HG03108 (cell line): ENCODE data around the gene LMAN2.
"Not testable (repeated sequence)": the region's sequence is repeated elsewhere in the genome, so short reads cannot be mapped to it uniquely, and the experiment has no call there.

Experiments
- ATAC-seq: cut with Tn5 transposase; IDR thresholded peaks from one replicate; pipeline ENCODE4 v1.9.1; 2021; ENCODE audit warnings: moderate library complexity; ENCODE audit not compliant: unreplicated experiment

The LMAN2 gene

GRCh38 chr5:177365845-177366527, 14.5 kb upstream of the LMAN2 start:
- ATAC-seq = no peak

DNA sequence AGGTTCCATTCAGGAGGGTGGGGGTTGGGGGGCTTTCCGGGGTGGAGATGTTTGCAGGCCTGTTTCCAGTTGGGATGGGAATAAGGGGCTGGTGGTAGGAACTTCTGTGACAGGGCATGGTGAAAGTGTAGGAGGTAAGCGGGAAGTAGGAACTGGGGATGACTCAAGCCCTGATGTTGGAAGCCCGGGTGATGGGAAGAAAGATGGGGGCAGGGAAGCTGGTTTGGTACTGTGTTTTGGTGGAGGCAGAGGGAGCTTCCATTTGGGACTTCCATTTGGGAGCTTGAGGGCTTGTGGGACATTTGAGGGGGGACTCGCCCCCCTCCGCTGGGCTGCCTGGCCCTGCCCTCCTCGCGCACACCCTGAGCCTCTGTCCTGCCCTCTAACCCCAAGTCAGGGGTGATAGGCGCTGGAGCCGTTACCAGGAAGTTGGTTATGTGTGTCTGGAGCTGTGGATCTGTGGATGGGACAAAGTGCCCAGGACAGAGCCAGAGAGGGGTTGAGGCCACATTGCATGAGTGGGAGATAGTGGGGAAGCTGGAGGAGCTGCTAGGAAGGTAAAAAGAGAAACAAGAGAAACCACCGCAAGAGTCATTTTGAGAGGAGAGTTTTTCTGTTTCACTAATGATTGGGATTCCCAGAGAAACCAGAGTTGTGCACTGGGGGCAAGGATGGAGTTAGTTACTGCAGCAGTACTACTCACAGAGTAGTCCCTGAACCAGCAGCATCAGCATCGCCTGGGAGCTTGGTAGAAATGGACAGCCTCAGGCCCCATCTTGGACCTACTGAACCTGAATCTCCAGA, 12.9 kb upstream of the LMAN2 start:
- peak; percentile 31 for ATAC-seq

- no peak for ATAC-seq
Observed at GRCh38 chr5:177363565-177363964, 12.1 kb upstream of the LMAN2 start.

DNA sequence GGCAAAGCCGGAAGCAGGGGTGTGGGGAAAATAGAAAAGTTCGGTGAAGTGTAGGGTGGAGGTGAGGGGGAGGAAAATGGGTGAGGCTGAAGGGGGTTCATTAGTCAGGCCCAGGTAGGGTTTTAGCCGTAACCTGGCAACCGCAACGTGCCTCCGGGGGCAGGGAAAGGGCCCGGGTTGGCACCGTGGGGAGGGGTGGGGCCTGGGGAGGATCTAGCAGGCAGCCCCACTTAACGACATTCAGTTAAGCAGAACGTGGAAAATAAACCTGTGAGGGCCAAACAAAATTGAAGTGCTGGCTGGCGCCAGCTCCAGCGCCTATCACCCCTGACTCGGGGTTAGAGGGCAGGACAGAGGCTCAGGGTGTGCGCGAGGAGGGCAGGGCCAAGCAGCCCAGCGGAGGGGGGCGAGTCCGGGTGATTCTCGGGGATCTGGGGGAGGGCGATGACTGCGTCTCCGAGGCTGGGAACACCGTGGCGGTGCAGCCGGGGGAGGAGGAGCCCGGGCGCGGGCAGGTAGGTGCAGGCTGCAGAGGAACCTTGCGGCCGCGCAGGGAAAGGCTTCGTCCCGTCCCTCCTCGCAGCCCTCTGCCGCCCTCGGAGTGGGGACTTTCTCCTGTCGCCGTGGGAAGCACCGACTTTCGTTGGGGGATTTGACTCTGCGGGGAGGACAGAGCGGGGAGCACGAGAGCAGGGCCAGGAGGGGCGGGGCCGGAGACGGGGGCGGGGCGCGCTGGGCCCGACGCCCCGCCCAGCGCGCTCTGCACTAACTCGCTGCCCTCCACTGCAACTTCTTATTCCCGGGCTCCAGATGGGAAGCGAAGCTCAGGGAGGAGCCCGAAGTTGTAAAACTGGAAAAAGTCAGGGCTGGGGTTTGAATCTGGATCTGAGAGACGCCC, 11.4 kb upstream of the LMAN2 start:
- ATAC-seq = peak; percentile 32

- no peak for ATAC-seq
Observed at GRCh38 chr5:177362292-177362609, 10.8 kb upstream of the LMAN2 start.

DNA sequence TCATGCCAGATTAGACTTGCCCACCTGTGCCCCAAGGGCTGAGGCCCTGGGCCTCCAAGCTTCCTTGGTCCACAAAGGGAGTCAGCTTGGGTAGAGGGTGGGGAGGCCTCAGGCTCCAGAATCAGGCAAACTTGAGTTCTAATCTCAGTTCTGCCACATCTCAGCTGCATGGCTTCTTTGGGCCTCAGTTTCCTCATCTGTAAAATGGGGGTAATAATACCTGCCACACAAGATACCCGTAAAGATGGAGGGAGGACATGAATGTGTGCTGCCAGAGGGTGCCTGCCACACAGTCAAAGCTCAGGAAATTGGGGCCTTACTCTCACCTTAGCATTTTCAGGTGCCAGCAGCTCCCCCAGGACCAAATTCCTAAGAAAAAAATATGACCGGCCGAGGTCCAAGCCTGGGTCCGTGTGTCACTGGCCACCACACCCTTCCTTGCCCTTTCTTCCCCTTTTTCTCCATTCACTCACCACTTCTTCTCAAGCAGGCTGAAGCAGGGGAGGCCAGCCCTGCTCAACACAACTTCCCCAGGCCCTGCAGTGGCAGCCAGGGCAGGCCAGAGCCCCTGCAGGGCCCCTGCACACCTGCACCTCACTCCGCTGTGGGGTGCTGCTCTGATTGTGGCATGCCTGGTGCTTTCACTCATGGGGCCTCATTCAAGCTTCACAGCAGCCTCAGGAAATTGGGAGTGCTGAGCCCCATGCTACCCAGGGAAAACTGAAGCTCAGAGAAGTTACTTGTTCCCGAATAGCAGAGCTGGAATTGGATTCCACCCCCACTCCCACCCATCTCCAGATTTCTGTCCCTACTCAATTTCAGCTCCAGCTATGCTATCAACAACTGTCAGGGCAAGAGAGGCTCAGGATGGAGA, 10.2 kb upstream of the LMAN2 start:
- no peak for ATAC-seq

DNA sequence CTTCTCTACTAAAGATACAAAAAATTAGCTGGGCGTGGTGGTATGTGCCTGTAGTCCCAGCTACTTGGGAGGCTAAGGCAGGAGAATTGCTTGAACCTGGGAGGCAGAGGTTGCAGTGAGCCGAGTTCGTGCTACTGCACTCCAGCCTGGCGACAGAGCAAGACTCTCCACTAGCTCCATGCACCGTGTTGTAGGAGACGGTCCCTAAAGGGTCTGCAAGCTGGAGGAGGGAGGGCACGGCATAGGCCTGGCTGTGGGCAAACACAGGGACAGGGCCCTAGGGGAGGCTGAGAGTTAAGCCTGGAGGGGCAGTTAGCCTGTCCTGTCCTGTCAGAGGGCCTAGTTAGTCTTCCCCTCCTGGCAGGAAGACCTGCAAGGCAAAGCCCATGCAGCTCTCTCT, 9.3 kb upstream of the LMAN2 start:
- not testable (repeated sequence) for ATAC-seq

GRCh38 chr5:177359860-177360259, 8.4 kb upstream of the LMAN2 start:
- ATAC-seq = no peak

GRCh38 chr5:177359451-177359851, 8.0 kb upstream of the LMAN2 start:
- no peak for ATAC-seq

DNA sequence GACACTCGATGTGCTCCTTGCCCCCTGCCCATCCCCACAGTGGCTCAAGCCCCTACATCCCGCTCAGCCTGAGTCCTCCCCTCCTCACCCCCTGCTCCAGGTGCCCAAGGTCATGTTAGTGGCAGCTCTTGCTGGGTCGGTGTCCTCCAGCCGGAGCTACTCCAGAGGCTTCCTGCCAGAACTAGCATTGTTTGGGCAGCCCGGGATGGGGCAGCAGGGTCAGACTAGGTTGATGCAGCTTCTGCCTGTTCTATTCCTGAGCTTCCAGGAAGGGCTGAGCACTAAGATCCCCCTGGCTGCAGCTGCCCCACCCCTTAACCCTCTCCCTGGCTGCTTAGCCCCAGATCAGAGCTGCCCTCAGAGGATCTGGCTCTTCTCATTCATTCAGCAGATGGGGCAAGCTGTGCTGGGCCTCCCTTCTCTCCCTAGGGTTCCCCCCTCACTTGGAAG, 6.9 kb upstream of the LMAN2 start:
- ATAC-seq = no peak

GRCh38 chr5:177357459-177358351, 6.2 kb upstream of the LMAN2 start, which contains the start of gene RGS14:
RGS14 (plus strand) TSS chr5:177357924; CDS start chr5:177358025, 101 bp downstream.
- ATAC-seq = peak; percentile 86

DNA sequence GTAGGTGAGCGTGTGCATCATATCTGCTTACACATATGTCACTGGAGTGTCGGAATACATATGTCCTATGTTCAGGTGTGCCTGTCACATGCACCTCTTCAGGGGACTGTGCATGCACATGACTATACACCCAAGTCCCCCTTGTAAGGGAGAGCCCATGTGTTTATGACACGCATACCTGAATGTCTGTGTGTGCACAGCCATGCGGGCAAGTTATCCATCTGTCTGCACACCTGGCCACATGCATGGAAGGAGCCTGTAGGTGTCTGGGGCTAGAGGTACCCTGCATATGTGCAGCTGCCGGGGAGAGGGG, 5.6 kb upstream of the LMAN2 start:
- no peak for ATAC-seq

GRCh38 chr5:177356746-177357145, 5.3 kb upstream of the LMAN2 start:
- no peak for ATAC-seq

- no peak for ATAC-seq
Observed at GRCh38 chr5:177355868-177356168, 4.3 kb upstream of the LMAN2 start.

- ATAC-seq = no peak
Observed at GRCh38 chr5:177355162-177355867, 3.8 kb upstream of the LMAN2 start.

- ATAC-seq = no peak
Observed at GRCh38 chr5:177354711-177355110, 3.2 kb upstream of the LMAN2 start.

GRCh38 chr5:177354256-177354655, 2.8 kb upstream of the LMAN2 start:
- ATAC-seq = no peak

GRCh38 chr5:177353093-177353492, 1.6 kb upstream of the LMAN2 start:
- no peak for ATAC-seq

- no peak for ATAC-seq
Observed at GRCh38 chr5:177350776-177351391, 584 bp downstream of the LMAN2 start.
